Stimulated activated CD4-positive, alpha-beta T cell treated with anti-CD3 and anti-CD28 coated beads, TNF-alpha, amount 100 ng/mL, for 1 hour (primary cell): ENCODE data around the gene FBXO31.

Experiments used
- DNase-seq, 3 donors: peaks; one replicate each; pipeline ENCODE4 v3.0.0-alpha.2; 2020; ENCODE audit warnings: low read depth in 3 of 3, low spot score in 1 of 3

Gene FBXO31

DNA sequence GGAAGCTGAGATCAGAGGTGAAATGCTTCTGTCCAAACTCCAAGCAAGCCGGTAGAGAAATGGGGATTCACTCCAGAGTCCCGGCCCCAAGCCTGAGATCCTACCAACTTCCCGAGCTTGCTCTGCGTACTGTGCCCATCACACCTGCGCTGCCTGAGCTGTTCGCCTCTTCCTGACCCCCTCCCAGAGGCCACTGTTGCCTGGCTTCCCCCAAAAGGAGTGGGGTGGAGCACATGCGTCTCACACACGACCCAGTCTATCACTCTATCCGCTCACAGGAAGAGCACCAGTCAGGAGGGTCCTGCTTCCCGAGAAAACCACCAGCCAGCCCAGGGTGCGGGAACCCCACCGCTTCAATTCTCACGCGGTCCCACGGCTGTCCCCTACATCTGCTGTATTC lies 52.9 kb downstream of the FBXO31 start:
- DNase-seq, result no peak

DNA sequence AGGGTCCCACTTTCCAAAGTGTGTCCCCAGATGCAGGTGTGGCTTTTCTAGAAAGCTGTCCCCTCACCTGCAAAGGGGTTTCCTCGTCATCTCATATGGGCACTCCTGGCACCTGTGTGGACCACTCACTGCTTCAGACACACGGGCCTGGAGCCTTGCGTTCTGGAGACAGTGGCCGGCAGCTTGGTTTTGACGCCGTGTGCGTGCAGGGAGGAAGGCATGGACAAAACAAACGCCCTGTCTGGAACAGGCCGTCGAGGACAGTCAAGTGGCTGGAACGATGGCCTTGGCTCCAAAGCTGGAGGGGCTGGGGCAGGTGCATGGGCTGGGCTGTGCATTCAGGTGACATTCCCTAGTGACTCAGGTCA lies 53.3 kb downstream of the FBXO31 start:
- no peak for DNase-seq

DNA sequence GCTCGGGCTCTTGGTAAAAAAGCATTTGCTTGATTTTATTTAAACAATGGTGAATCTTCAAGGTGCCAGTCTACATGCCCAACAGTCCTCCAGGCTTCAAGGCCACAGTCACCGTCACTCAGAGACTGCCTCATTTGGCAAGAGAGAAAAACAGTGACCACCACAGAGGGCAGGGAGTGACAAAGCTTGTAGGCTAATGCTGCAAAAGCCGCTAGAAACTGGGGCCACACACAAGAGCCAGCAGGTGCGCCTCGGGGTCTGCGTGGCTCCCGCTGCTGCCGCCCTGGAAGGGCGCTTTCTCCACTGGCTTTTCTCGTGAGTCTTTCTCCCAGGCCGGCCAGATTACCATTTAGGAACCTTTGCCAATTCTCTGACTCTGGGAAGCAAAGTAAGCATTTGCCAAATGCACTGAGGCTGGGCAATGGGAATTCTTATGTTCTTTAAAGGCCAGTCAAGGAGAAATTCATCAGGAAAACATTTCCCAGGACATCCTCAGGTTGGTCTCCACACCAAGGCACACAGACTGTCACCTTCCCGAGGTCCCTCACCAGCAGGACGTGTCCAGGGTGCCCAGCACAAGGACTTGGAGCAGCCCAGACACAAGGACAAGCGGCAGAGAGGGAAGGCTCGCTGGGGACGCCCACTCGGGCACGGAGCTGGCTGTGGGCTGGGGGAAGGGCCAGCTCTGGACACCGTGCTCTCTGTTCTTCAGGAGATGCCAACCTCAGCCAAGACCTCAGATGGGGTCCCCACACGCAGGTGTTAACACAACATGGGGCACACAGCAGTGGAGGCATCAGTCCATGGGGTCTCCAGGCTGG lies 53.9 kb downstream of the FBXO31 start:
- no peak for DNase-seq

DNA sequence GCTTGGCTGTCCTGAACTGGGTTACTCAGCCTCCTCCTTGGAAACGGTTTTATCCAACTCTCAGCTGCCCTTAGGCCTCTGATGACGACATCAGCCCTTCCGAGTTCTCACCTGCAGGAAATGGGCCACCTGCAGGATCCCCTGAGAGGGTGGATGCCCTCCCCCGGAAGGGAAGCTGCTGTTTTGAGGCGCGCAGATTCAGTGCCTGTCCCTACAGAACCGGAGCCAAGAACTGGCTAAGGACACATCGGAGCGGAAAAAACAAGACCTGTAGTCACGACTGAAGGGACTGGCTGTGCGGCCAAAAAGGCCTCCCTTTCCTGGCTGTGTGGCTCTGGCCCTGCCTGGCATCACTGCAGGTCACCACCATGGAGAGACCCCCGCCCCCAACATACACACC lies 54.7 kb downstream of the FBXO31 start:
- no peak for DNase-seq

DNA sequence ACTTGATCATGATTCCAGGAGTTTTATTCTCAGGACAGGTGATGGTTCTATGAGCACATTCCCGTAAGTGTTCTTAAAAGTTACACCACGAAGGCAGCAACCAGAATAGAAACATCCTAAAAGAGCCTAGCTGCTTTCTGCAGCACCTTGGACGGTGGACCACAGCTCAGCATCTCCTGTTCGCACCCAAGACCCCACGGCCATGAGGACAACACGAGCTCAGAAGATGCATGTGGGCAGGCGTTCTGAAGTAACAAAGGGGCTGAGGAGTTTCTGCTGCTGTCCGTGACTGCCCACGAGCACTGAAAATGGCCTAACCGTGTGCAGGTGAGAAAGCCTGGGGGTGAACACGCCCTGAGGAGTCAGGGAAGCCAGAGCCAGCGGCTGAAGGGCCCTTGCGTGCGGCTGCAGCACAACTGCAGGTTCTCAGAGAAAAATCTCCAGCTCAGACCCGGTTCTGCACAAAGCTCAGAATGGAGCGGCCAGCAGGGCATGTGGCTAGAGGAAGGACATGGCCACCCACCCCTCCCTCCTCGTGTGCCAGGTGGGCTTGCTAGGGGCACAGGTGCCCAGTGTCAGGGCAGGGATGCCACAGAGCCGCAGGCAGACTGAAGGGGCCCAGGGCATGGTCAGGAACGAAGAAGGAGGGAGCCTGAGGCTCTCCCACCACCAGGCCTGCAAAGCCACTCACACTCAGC lies 55.6 kb downstream of the FBXO31 start:
- no peak for DNase-seq

DNA sequence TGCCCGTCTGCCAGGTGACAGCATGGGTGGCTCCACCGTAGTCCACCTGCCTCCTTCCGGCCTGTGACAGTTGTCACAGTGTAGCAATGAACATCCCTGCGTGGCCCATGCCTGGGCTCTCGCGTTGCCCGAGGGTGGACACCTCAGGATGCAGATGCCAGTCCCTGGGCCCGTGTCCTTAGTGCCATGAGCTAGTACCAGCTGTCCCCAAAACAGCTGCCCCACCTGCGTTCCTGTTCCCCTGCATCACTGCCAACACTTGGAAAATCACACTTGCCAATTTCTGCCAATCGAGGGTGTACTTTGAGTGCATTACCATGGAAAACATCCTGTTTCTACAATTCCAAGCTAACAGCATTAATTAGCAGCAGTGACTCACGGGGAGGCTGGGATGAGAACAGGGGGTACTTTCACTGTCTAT lies 57.4 kb downstream of the FBXO31 start:
- DNase-seq, result no peak

DNA sequence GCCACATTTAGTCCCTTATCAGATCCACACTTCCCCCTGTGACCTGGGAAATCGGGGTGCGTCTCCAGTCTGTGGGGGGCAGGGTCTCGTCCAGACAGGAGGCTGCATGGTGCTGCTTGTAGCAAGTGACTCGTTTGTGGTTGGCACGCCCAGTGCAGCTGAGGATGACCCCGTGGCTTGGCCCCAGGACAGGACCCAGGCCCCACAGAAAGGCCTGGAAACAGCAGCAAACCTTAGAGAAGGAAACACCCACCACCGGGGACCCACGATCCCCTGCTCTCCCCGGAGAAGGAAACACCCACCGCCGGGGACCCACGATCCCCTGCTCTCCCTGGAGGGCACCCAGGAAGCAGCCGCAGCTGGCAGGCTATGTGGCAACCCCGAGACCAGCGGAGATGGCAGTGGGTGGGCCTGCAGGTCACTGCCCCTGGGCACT lies 58.1 kb downstream of the FBXO31 start:
- no peak for DNase-seq

DNA sequence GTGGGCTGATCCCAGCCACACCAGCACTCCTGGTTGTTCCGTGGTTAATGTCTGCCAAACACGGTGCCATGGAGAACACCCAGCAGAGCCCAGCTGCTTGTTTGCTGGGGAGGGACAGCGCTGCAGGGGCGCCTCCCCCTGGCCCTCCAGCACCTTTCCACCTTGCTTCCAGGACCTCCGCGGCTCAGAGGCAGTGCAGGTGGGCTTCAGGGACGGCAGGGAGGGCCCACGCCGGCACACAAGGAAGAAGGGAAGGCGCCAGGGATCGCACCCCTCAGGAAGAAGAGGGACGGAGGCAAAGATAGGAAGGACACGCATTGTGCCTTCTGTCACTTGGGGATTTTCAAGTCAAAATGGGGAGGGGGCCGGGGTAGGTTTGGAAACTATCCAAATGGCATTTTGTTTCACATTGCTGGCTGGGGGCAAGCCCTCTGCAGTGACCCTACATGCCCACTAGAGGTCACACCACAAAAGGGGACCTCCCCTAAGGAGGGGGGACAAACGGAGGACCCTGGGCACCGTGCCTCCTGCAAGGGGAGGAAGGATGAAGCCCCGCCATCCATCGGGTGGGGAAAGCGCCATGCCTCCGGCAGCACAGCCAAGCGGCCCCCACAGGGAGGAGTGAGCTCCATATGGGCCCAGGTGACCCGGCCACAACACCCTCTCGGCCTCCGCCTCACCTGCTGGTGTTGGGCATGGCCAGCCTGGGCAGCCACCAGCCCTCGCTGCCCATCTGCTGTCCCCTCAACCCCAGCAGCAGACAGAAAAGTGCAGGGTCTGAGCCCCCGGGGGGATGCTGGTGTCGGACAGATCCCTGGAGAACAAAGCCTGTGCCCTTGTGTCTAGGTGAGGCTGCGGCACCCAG lies 58.9 kb downstream of the FBXO31 start:
- DNase-seq, result peak in 2 of 3 donors; percentile 13 to 17

DNA sequence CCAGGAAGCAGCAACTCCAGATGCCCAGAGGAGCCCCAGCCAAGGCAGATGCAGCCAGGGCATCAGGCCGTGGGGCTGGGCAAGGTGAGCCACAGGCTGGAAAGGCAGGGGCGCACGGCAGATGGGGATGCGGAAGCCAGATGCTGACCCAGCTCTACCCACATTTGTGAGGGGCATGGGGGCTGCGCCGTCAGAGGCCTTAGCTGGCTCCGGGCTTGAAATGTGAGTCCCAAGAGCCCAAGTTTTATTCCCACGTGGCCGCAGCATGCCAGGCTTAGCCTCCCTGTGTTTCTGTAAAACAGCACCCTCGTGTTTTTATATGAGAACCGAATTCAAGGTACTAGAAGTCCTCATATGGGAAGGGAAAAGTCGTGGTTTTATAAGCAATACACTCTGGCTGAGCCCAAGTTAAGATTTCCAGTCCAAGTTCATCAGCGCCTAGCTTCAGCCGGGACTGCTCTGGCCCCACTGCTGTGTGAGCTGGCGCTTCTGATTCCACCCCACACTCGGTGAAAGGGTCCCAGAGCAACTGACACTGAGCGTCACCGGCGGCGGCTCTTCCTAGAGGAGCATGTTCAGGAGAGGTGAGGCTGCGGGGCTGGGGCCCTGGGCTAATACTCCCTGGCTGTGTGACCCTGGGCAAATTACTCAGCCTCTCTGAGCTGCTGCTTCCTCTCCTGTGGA lies 59.7 kb downstream of the FBXO31 start:
- no peak for DNase-seq

DNA sequence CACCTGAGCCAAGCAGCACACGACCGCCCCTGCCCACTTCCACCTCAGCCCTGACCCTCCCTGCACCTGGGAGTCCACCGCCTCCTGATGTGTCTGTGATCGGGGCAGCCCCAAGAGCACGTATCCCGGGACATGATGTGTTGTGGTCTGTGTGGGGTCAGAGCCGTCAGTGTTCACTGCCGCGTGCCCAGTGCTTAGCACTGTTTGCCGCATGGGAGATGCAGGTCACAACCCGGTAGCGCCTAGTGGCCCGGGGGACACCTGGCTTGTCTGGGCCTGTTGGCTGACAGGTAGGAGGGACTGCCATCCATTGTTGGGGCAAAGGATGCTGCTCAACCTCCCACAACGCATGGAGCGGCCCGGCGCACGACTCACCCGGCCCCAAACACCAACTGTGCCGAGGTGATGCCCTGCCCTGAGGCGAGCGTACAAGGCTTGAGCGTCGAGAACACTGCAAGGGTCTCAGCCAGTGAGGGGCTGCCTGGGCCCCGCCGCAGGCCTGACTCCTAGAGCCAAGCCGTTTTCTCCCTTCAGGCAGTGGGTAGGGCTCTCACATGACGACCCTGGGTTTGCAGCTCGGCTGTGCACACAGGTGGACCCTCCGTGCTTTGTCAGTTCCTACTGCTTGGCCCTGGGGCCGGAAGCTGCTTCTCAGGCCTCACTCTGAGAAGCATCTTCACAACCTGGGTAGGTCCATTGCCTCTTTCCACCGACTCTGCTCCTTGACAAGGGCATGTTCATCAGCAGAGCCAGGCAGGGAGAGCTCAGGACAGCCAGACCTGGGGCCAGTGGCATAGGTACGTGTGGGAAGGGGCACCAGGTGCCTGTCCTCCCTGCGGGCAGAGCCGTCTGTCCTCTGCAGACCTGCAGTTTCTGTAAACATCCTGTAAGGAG lies 60.5 kb downstream of the FBXO31 start:
- no peak for DNase-seq

DNA sequence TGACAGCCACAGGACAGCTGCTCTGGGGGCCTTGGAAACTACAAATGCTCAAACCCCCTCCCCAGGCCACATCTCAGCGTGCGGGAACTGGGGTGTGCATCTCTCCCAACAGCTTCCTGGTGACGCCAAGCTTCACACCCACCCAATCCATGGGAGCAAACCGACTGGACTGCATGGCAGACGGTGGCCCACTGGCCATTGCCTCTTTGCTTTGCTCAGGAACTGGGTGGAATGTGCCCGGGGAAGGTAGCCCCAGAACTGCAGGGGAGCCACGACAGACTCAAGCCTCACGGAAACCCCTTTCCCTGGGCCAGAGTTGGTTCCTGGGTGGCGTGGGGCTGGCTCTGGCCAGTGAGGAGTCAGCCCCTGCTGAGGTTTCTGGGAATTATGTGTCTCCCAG lies 61.2 kb downstream of the FBXO31 start:
- DNase-seq, result no peak

DNA sequence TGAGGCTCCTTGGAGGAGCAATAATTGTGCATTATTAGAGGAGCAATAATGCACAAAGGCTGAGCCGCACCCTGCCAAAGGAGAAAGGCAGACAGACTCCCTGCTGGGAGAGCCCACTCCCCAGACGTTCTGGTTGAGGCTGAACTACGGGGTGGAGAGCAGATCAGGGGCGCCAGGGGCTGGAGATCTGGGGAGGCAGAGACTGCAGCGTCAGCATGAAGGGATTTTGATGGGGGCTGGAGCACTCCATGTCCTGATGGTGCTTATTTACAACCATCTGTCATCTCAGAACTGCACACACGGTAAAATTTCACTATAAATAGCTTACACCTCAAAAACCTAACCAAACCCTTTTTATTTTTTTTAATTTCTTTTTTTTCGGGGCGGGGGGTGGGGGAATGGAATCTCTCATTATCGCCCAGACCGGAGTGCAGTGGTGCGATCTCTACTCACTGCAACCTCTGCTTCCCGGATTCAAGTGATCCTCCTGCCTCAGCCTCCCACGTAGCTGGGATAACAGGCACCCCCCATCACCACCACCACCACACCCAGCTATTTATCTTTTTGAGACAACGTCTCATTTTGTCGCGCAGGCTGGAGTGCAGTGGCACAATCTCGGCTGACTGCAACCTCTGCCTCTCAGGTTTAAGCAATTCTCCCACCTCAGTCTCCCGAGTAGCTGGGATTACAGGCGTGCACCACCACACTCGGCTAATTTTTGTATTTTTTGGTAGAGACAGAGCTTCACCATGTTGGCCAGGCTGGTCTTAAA lies 62.1 kb downstream of the FBXO31 start:
- no peak for DNase-seq

DNA sequence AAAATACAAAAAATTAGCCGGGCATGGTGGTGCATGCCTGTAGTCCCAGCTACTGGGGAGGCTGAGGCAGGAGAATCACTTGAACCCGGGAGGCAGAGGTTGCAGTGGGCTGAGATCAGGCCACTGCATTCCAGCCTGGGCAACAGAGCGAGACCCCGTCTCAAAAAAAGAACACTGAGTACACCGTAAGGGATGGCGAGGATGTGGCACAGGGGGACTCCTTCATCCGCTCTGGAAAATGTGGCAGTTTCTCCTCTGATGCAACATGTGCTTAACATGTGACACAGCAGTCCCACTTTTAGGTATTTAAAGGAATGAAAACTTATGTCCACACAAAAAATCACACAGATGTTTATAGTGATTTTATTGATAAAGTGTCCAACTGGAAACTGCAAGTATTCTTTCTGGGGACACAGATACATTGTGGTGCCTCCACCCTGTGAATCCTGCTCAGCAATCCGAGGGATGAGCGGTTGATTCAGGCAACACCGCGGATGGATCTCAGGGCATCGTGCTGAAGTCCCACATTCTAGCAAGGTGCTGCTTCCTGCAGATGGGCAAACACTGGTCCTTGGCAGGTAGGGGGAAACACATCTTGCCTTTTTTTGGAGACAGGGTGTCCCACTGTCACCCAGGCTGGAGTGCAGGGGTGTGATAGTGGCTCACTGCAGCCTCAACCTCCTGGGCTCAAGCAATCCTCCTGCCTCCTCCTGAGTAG lies 62.9 kb downstream of the FBXO31 start:
- DNase-seq, result no peak

DNA sequence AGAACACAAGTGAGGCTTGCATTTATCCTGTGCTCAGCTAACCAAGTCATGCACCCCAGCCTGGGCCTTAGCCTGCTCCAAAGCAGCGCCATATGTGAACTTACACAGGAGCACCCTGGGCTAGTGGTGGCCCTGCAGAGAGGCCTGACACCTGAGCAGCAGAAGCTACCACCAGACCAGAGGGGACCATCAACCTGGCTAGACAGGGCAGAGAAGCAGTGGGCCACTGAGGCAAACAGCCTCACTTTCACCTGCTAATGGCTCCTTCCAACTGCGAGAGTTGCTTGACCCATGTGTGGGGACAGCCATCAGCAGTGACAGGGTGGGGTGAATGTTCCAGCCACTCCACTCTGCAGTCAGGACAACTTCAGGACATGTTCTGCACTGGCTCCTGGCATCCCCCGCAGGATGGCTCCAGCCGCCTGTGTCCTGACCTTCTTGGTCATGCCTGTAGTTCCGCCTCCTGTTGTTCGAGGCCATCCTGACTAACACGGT lies 63.5 kb downstream of the FBXO31 start:
- no peak for DNase-seq

DNA sequence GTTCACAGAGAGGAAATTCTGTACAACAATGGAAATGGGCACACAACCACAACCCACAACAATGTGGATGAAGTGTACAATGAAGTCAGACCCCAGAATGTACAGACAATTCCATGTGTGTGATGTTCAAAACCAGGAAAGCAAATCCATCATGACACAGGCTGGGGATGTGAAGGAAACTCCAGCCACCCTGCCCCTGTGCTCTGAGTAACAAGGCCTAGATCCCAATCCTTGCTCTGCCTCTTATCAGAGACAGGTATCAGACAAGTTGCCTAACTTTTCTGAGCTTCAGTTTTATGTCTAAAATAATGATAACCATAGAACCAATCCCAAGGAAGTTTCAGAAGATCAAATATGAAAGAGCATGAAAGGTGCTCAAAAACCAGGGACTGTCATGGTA lies 64.6 kb downstream of the FBXO31 start:
- DNase-seq, result no peak

DNA sequence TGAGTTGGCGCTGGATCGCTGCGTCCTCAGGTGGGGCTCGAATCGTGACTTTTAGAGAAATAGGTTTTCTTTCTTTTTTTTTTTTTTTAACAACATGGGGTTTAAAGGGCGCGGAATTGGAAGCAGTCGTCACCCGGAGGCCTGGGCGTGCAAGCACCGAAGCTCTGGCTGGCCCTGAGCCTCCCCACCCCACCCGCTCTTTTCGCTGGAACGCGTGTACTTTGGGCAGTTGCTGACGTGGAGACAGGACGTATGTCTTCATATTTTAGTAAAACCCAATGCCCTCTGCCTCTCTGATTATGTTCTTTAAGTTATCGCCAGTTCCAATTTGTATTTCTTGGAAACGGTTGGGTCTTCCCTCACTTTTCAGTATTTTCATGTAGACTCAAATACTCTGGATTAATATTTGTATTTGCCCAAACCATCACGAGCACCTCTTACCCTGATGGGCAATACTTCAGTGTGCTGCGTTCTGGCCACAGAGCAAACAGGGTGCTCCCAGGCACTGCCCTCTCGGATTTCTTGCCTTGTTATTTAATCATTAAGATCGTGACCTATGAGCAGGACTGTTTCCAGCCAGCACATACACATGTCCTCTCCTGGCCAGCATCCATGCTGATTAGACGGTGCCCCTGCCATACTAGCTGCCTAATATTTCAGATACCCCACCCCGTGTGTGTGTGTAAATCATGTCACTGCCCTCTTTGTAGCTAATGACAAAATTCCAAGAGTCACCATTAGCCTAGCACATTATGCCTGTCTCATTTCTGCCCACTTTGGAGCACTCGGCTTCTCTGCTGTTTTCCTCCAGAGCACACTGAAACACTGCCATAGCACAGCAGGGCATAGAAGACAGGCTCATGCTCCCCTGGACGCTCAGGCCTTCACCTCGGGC lies 65.6 kb downstream of the FBXO31 start:
- DNase-seq, result no peak

DNA sequence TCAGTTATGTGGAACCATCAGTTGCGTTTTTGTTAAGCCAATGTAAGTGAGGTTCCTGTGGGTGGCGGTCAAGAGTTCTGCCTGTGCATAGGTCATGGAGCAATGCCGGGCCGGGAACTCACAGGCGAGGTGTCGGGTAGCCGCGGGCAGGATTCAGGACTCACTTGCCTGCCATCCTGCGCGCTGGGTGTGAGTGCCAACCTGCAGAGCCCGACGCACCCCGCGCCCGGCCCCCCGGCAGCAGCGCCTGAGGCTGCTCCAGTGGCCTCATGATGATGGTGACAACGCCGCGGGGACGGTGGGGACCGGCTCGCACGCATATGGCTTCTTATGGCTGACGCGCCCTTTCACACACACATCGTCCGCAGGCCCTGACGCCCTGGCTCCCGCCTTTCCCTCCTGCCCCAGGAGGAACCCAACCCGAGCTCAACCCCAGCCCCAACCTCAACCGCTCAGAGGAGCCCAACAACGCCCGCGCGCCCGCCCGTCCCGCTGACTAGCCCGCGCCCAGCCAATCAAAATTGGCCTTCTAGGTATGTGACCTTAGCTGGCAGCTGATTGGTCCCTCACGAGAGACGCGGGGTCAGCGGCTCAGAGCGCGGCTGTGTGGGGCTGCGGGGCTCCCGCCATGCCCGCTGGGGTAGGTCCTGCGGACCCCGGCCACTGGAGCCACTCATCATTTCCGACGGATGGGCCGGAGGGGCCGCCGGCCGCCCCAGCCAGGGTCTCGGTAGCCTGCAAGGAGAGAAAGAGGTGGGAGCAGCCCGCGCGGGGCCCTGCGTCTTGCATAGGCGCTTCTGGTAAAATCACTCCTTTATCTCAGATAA lies 66.4 kb downstream of the FBXO31 start, which contains the start of gene C16orf95:
Gene C16orf95 (minus strand): TSS at position 470 of the 827 bp plus-strand sequence. CDS start 150 bp downstream, at position 320.
- DNase-seq, result peak; percentile 90 to 97 (median 96)
